Stomach (tissue), 4 donors: Measurements from ENCODE around the gene AFF4.

Source experiments
- CTCF ChIP-seq, 7 experiments: fragments of 450-650 bp in 4 of 7; fragments of 200-600 bp in 3 of 7; sonication (generic) in 3 of 7; IDR thresholded peaks; one replicate each; pipeline ENCODE4 v1.5.1; 2016 to 2019; ENCODE audit warnings: antibody characterized with exemption in 7 of 7, control low read depth in 2 of 7, mild to moderate bottlenecking in 1 of 7
- EP300 ChIP-seq: sonication (generic); formaldehyde crosslinking; IDR thresholded peaks from one replicate; pipeline ENCODE4 v1.6.1; 2017; ENCODE audit warnings: antibody characterized with exemption
- POLR2A ChIP-seq, 4 donors: fragments of 450-650 bp; IDR thresholded peaks; one replicate each; pipeline ENCODE4 v1.6.1; 2016; ENCODE audit warnings: antibody characterized with exemption in 4 of 4, control low read depth in 2 of 4, mild to moderate bottlenecking in 1 of 4, moderate library complexity in 1 of 4
- POLR2AphosphoS5 ChIP-seq, 3 donors: sonication (generic); formaldehyde crosslinking; IDR thresholded peaks; one replicate each; pipeline ENCODE4 v1.6.1; 2016; ENCODE audit warnings: antibody characterized with exemption in 3 of 3

DNA sequence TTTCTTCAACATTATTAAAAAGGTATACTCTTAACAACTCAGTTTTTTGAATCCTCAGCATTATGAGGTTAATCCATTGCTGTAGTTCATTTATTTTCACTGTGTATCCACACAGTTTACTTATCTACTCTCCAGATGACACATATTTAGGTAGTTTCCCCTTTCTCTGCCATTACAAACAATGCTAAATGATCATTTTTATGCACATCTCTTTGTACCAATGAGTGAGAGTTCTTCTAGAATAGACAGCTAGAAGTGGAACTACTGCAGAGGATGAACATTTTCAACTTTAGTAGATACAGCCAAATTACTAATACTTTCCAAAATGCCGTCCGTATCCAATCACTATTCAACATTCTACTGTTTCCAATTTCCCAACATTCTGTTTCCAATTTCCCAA is 11.5 kb downstream of the AFF4 start:
- TF ChIP-seq CTCF (IDR thresholded peaks at IDR 0.05) = no peak
- TF ChIP-seq POLR2A (IDR thresholded peaks at IDR 0.05) = no peak
- TF ChIP-seq POLR2AphosphoS5 (IDR thresholded peaks at IDR 0.05) = no peak
- no peak for TF ChIP-seq EP300
